ENCODE measurements around the gene TBX10. TPM values are rescaled to one million over a fixed set of nuclear protein-coding genes. Genes with fewer than 3 reads are reported as not detected.

The TBX10 gene
- total RNA-seq, 1 experiment from 2014 or later: not detected

DNA sequence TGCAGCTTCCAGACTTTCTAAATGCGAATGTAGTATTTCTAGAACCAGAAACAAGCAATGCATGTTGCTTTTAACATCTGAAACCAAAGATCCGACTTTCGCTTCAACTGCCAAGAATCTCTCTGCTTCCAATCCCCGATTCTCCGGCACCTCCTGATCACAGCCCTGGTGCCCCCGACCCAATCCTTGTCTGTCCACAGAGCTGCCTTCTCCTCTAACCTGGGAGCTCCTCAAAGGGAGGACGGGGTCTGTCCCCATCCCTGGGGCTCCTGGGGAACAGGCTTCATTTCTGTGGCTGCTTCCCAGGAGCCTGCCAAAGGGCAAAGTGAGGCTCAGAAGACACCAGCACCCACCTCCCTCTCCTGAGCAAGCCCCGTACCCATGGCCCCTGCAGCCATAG, 34.3 kb upstream of the TBX10 start:
- Histone ChIP-seq H3K27ac (ENCODE audit: low read depth, low read length, poor library complexity, severe bottlenecking) (no peak overlapping the region), H3K4me1 (ENCODE audit: insufficient read depth, low read length, poor library complexity, severe bottlenecking) (no peaks in the 10 kb centered on the region), H3K4me3 (ENCODE audit: low read depth, low read length, poor library complexity, severe bottlenecking) (no peak overlapping the region), H3K27me3 (replicated peaks; ENCODE audit: insufficient read depth, low read depth, low read length, poor library complexity) (peaks cover 35% of the 10 kb centered on the region), H3K36me3 (ENCODE audit: insufficient read depth, low read length, poor library complexity, severe bottlenecking) (no peaks in the 10 kb centered on the region), H3K9me3 (ENCODE audit: low read depth, low read length, poor library complexity, severe bottlenecking) (no peaks in the 10 kb centered on the region)
- intact Hi-C loops (cut with micrococcal nuclease; ENCODE audit: unreplicated experiment): no loop called here
- BruUV-seq (replicated peaks): no TSS peak
- DNase-seq (ENCODE audit: low spot score): no peak
- ChIA-PET CTCF (no interaction called here), POLR2A (ENCODE audit: low non-redundant PET) (no interaction called here)
- TF ChIP-seq, protein P1, sequence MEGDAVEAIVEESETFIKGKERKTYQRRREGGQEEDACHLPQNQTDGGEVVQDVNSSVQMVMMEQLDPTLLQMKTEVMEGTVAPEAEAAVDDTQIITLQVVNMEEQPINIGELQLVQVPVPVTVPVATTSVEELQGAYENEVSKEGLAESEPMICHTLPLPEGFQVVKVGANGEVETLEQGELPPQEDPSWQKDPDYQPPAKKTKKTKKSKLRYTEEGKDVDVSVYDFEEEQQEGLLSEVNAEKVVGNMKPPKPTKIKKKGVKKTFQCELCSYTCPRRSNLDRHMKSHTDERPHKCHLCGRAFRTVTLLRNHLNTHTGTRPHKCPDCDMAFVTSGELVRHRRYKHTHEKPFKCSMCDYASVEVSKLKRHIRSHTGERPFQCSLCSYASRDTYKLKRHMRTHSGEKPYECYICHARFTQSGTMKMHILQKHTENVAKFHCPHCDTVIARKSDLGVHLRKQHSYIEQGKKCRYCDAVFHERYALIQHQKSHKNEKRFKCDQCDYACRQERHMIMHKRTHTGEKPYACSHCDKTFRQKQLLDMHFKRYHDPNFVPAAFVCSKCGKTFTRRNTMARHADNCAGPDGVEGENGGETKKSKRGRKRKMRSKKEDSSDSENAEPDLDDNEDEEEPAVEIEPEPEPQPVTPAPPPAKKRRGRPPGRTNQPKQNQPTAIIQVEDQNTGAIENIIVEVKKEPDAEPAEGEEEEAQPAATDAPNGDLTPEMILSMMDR (conservative IDR thresholded peaks at IDR 0.05; ENCODE audit: low read depth, low read length): no peak
- no peak for TF ChIP-seq EZH2 (IDR thresholded peaks at IDR 0.05; ENCODE audit: borderline replicate concordance, low read depth, low read length, poor library complexity, severe bottlenecking)

DNA sequence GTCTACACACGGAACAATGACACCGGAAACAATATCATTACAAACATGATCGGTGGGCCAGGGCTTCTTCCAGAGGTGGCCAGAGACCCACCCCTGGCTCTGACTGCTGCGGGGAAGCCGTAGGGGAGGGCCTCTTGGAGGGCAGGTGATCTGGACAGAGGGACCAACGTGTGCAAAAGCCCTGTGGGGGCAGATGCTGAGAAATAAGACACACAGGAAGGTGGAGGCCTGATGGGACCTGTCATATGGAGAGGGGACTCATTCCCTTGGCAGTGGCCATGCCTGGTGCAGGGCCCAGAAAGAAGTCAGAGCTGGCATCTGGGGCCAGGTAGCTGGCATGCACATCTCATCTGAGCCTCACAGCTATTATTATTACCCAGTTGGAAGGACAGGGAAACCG, 33.8 kb upstream of the TBX10 start:
- POLR2A ChIA-PET (ENCODE audit: low non-redundant PET): no interaction called here
- no peak overlapping the region for H3K27ac ChIP-seq (ENCODE audit: low read depth, low read length, poor library complexity, severe bottlenecking)
- DNase-seq (ENCODE audit: low spot score): no peak
- H3K9me3 ChIP-seq (ENCODE audit: low read depth, low read length, poor library complexity, severe bottlenecking): no peaks in the 10 kb centered on the region
- H3K4me1 ChIP-seq (ENCODE audit: insufficient read depth, low read length, poor library complexity, severe bottlenecking): no peaks in the 10 kb centered on the region
- H3K4me3 ChIP-seq (ENCODE audit: low read depth, low read length, poor library complexity, severe bottlenecking): no peak overlapping the region
- intact Hi-C loops (cut with micrococcal nuclease; ENCODE audit: unreplicated experiment): no loop called here
- TF ChIP-seq, protein P1 (conservative IDR thresholded peaks at IDR 0.05; ENCODE audit: low read depth, low read length): no peak
- no peak for TF ChIP-seq EZH2 (IDR thresholded peaks at IDR 0.05; ENCODE audit: borderline replicate concordance, low read depth, low read length, poor library complexity, severe bottlenecking)
- no TSS peak for BruUV-seq (replicated peaks)
- peaks cover 35% of the 10 kb centered on the region for H3K27me3 ChIP-seq (replicated peaks; ENCODE audit: insufficient read depth, low read depth, low read length, poor library complexity)
- no peaks in the 10 kb centered on the region for H3K36me3 ChIP-seq (ENCODE audit: insufficient read depth, low read length, poor library complexity, severe bottlenecking)
- CTCF ChIA-PET: no interaction called here

DNA sequence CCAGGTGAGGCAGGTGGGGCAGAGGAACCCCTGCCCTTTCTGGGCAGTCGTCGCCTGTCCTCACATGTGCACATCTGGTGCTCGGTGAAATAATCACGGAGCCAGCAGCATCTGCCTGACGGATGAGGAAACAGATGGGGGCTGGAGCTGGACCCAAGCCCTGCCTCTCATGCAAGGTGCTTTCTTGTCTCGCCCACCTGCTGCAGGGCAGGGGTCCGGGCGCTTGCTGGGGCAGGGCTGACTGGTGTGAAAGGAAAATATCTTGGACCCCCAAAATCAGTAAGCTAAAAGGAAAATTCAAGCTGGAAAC, 31.6 kb upstream of the TBX10 start:
- Histone ChIP-seq H3K27me3 (replicated peaks; ENCODE audit: insufficient read depth, low read depth, low read length, poor library complexity) (peaks cover 31% of the 10 kb centered on the region), H3K36me3 (ENCODE audit: insufficient read depth, low read length, poor library complexity, severe bottlenecking) (no peaks in the 10 kb centered on the region), H3K9me3 (ENCODE audit: low read depth, low read length, poor library complexity, severe bottlenecking) (no peaks in the 10 kb centered on the region), H3K27ac (ENCODE audit: low read depth, low read length, poor library complexity, severe bottlenecking) (no peak overlapping the region), H3K4me1 (ENCODE audit: insufficient read depth, low read length, poor library complexity, severe bottlenecking) (no peaks in the 10 kb centered on the region), H3K4me3 (ENCODE audit: low read depth, low read length, poor library complexity, severe bottlenecking) (no peak overlapping the region)
- no peak for DNase-seq (ENCODE audit: low spot score)
- no TSS peak for BruUV-seq (replicated peaks)
- intact Hi-C loops (cut with micrococcal nuclease; ENCODE audit: unreplicated experiment): no loop called here
- TF ChIP-seq, protein P1 (conservative IDR thresholded peaks at IDR 0.05; ENCODE audit: low read depth, low read length): no peak
- TF ChIP-seq EZH2 (IDR thresholded peaks at IDR 0.05; ENCODE audit: borderline replicate concordance, low read depth, low read length, poor library complexity, severe bottlenecking): no peak
- ChIA-PET POLR2A (ENCODE audit: low non-redundant PET) (no interaction called here), CTCF (interaction anchor here (0.6 kb wide), 1 partner anchor 121 kb away, joined by 4 read pairs; no protein-coding TSS in a partner anchor)

Measured in A673 (cell line).